Activated naive CD4-positive, alpha-beta T cell treated with anti-CD3 and anti-CD28 coated beads, Interleukin-2, amount 10 ng/mL, durations not matched to agents 7 days and 5 days (primary cell): ENCODE measurements around the gene SNAPC1.

Experiments
- CTCF ChIA-PET: fragments of 350-600 bp; sonication (Branson Sonifier 250); formaldehyde crosslinking; loops from one replicate; lab custom pipeline; 2021; ENCODE audit warnings: antibody characterized with exemption; lab: Charles Lee
- DNase-seq: peaks from one replicate; pipeline ENCODE4 v3.0.0-alpha.2; 2020
- H3K27ac Mint-ChIP-seq: one replicate; pipeline ENCODE4 v1.8.0; 2021; ENCODE audit warnings: mild to moderate bottlenecking, moderate library complexity, mixed read lengths
- H3K27me3 Mint-ChIP-seq: one replicate; pipeline ENCODE4 v1.8.0; 2021; ENCODE audit warnings: mild to moderate bottlenecking, mixed read lengths
- H3K36me3 Mint-ChIP-seq: one replicate; pipeline ENCODE4 v1.8.0; 2021; ENCODE audit warnings: mixed read lengths
- H3K4me1 Mint-ChIP-seq: one replicate; pipeline ENCODE4 v1.8.0; 2021; ENCODE audit warnings: mixed read lengths
- H3K4me3 Mint-ChIP-seq: one replicate; pipeline ENCODE4 v1.8.0; 2021; ENCODE audit warnings: mild to moderate bottlenecking, moderate library complexity, mixed read lengths
- H3K9me3 Mint-ChIP-seq: one replicate; pipeline ENCODE4 v1.8.0; 2021; ENCODE audit warnings: mixed read lengths

Gene SNAPC1

GRCh38 chr14:61841145-61841544 lies 78.9 kb downstream of the SNAPC1 start:
- H3K9me3 Mint-ChIP-seq: peaks cover 3% of the 10 kb centered on the region

More at GRCh38 chr14:61841145-61841544, 78.9 kb downstream of the SNAPC1 start:
- Mint-ChIP-seq H3K4me1 (peaks cover 8% of the 10 kb centered on the region), H3K27me3 (peaks cover 15% of the 10 kb centered on the region), H3K27ac (no peak overlapping the region), H3K36me3 (no peaks in the 10 kb centered on the region), H3K4me3 (no peak overlapping the region)
- CTCF ChIA-PET: interaction anchor here (0.8 to 1.4 kb wide), 4 partner anchors 19 to 555 kb away, joined by 3 to 5 read pairs (median 3); no protein-coding TSS in a partner anchor
- DNase-seq: no peak
